ENCODE data around the gene CCDC33.
"Not testable (repeated sequence)": the region's sequence is repeated elsewhere in the genome, so short reads cannot be mapped to it uniquely, and the experiment has no call there.

Gene CCDC33

GRCh38 chr15:74338676-74339075 lies 102.5 kb downstream of the CCDC33 start:
- DNase-seq, result no peak

GRCh38 chr15:74339371-74339770 lies 103.2 kb downstream of the CCDC33 start:
- no peak for DNase-seq

GRCh38 chr15:74340150-74340549 lies 104.0 kb downstream of the CCDC33 start:
- DNase-seq, result no peak

- DNase-seq, result no peak
Measured at GRCh38 chr15:74343127-74343796, 107.1 kb downstream of the CCDC33 start.

GRCh38 chr15:74343797-74344127 lies 107.6 kb downstream of the CCDC33 start:
- DNase-seq, result no peak

- no peak for DNase-seq
Measured at GRCh38 chr15:74345051-74345450, 108.9 kb downstream of the CCDC33 start.

GRCh38 chr15:74347757-74348250 lies 111.7 kb downstream of the CCDC33 start:
- no peak for DNase-seq

- DNase-seq, result no peak
Measured at GRCh38 chr15:74349241-74349778, 113.2 kb downstream of the CCDC33 start.

GRCh38 chr15:74350295-74351275 lies 114.5 kb downstream of the CCDC33 start:
- DNase-seq, result no peak

- DNase-seq, result no peak
Measured at GRCh38 chr15:74351670-74352069, 115.5 kb downstream of the CCDC33 start.

GRCh38 chr15:74352393-74352910 lies 116.3 kb downstream of the CCDC33 start:
- DNase-seq, result no peak

GRCh38 chr15:74353992-74354391 lies 117.9 kb downstream of the CCDC33 start:
- not testable (repeated sequence) for DNase-seq

- DNase-seq, result not testable (repeated sequence)
Measured at GRCh38 chr15:74356050-74356449, 119.9 kb downstream of the CCDC33 start.

- DNase-seq, result not testable (repeated sequence)
Measured at GRCh38 chr15:74357514-74357913, 121.4 kb downstream of the CCDC33 start.

- DNase-seq, result not testable (repeated sequence)
Measured at GRCh38 chr15:74359376-74359775, 123.2 kb downstream of the CCDC33 start.

- not testable (repeated sequence) for DNase-seq
Measured at GRCh38 chr15:74360855-74361254, 124.7 kb downstream of the CCDC33 start.

GRCh38 chr15:74362482-74362881 lies 126.4 kb downstream of the CCDC33 start:
- DNase-seq, result no peak

- no peak for DNase-seq
Measured at GRCh38 chr15:74364936-74365597, 128.9 kb downstream of the CCDC33 start.

GRCh38 chr15:74365598-74366445 lies 129.7 kb downstream of the CCDC33 start:
- no peak for DNase-seq

- DNase-seq, result no peak
Measured at GRCh38 chr15:74367296-74367854, 131.2 kb downstream of the CCDC33 start, which contains the start of gene CYP11A1. Gene CYP11A1 (minus strand): TSS chr15:74367646. CDS start chr15:74367585, 61 bp downstream.

GRCh38 chr15:74368121-74368520 lies 132.0 kb downstream of the CCDC33 start:
- DNase-seq, result no peak

Measured in activated CD4-positive, alpha-beta T cell treated with anti-CD3 and anti-CD28 coated beads, Interleukin-2, amount 50 U/mL, for 4 hours (primary cell).